GM23338 (cell line): ENCODE results near the gene CCS. TPM values are rescaled to one million over a fixed set of nuclear protein-coding genes. Genes with fewer than 3 reads are reported as not detected.

Experiments
- ATAC-seq: fragments of 200-7000 bp; cut with Tn5 transposase; 3 replicates; pipeline ENCODE4 v1.9.1; 2020
- DNase-seq: peaks from one replicate; pipeline ENCODE4 v3.0.0-alpha.2; 2015; ENCODE audit warnings: low spot score
- H2AFZ ChIP-seq: fragments of 200-600 bp; sonication (generic); 2 replicates; pipeline ENCODE4 v1.8.0; 2016; ENCODE audit warnings: antibody characterized with exemption, mild to moderate bottlenecking, moderate library complexity
- H3F3A ChIP-seq: fragments of 200-600 bp; sonication (generic); replicated peaks from 2 replicates; pipeline ENCODE4 v1.8.0; 2017; ENCODE audit warnings: antibody characterized with exemption, mixed run types, low read depth
- H3K27ac ChIP-seq: fragments of 200-600 bp; sonication (generic); 2 replicates; pipeline ENCODE4 v1.6.1; 2016; ENCODE audit warnings: low read depth
- H3K27me3 ChIP-seq: fragments of 200-600 bp; sonication (generic); 2 replicates; pipeline ENCODE4 v1.8.0; 2016; ENCODE audit warnings: mild to moderate bottlenecking, mixed run types, moderate library complexity; ENCODE audit not compliant: insufficient read depth
- H3K36me3 ChIP-seq: fragments of 200-600 bp; sonication (generic); 2 replicates; pipeline ENCODE4 v1.8.0; 2016; ENCODE audit warnings: mild to moderate bottlenecking; ENCODE audit not compliant: insufficient read depth
- H3K4me1 ChIP-seq: fragments of 200-600 bp; sonication (generic); 2 replicates; pipeline ENCODE4 v1.8.0; 2016; ENCODE audit warnings: mild to moderate bottlenecking, moderate library complexity; ENCODE audit not compliant: insufficient read depth
- H3K4me2 ChIP-seq: fragments of 200-600 bp; sonication (generic); 2 replicates; pipeline ENCODE4 v1.7.1; 2017; ENCODE audit warnings: mixed run types
- H3K4me3 ChIP-seq: fragments of 200-600 bp; sonication (generic); 2 replicates; pipeline ENCODE4 v1.6.1; 2016; ENCODE audit warnings: mixed run types
- H3K79me2 ChIP-seq: fragments of 200-600 bp; sonication (generic); replicated peaks from 2 replicates; pipeline ENCODE4 v1.8.0; 2017; ENCODE audit warnings: mild to moderate bottlenecking; ENCODE audit not compliant: insufficient read depth
- H3K9me2 ChIP-seq: fragments of 200-600 bp; sonication (generic); 2 replicates; pipeline ENCODE4 v1.8.0; 2017; ENCODE audit not compliant: insufficient read depth
- H4K20me1 ChIP-seq: fragments of 200-600 bp; sonication (generic); replicated peaks from 2 replicates; pipeline ENCODE4 v1.8.0; 2017; ENCODE audit warnings: mild to moderate bottlenecking; ENCODE audit not compliant: insufficient read depth
- H3K27ac Mint-ChIP-seq: 2 replicates; pipeline ENCODE4 v1.8.0; 2020; ENCODE audit warnings: inconsistent platforms, mild to moderate bottlenecking, moderate library complexity, mixed read lengths
- H3K27me3 Mint-ChIP-seq: 3 replicates; pipeline ENCODE4 v1.8.0; 2022; ENCODE audit warnings: low read depth, mild to moderate bottlenecking, moderate library complexity, mixed read lengths, inconsistent platforms; ENCODE audit not compliant: insufficient read depth, poor library complexity
- H3K36me3 Mint-ChIP-seq: 3 replicates; pipeline ENCODE4 v1.8.0; 2021; ENCODE audit warnings: low read depth, mild to moderate bottlenecking, inconsistent platforms, moderate library complexity, mixed read lengths
- H3K4me1 Mint-ChIP-seq: 3 replicates; pipeline ENCODE4 v1.8.0; 2020; ENCODE audit warnings: mild to moderate bottlenecking, inconsistent platforms, mixed read lengths
- H3K4me3 Mint-ChIP-seq: 3 replicates; pipeline ENCODE4 v1.8.0; 2021; ENCODE audit warnings: moderate library complexity, mild to moderate bottlenecking, inconsistent platforms, mixed read lengths
- H3K9me3 Mint-ChIP-seq: 3 replicates; pipeline ENCODE4 v1.8.0; 2020; ENCODE audit warnings: moderate library complexity, mild to moderate bottlenecking, inconsistent platforms, mixed read lengths
- CREB1 ChIP-seq: fragments of 250-450 bp; sonication (Bioruptor Pico); IDR thresholded peaks from 2 replicates; pipeline ENCODE4 v1.5.0; 2020; ENCODE audit warnings: low read depth, mild to moderate bottlenecking, moderate library complexity
- EZH2 ChIP-seq: fragments of 200-600 bp; sonication (generic); IDR thresholded peaks from one replicate; pipeline ENCODE4 v1.8.0; 2017; ENCODE audit warnings: antibody characterized with exemption, mild to moderate bottlenecking, low read depth; ENCODE audit not compliant: unreplicated experiment
- JUNB ChIP-seq: IDR thresholded peaks from one replicate; pipeline ENCODE4 v1.6.1; 2016; ENCODE audit warnings: antibody characterized with exemption; ENCODE audit not compliant: unreplicated experiment
- NANOG ChIP-seq: IDR thresholded peaks from 2 replicates; pipeline ENCODE4 v1.6.1; 2016; ENCODE audit warnings: antibody characterized with exemption, borderline replicate concordance
- POLR2AphosphoS5 ChIP-seq: IDR thresholded peaks from 2 replicates; pipeline ENCODE4 v1.6.1; 2016; ENCODE audit warnings: antibody characterized with exemption, low read depth
- STAT1 ChIP-seq: IDR thresholded peaks from one replicate; pipeline ENCODE4 v1.6.1; 2016; ENCODE audit warnings: antibody characterized with exemption; ENCODE audit not compliant: unreplicated experiment
- ZNF331 ChIP-seq: fragments of 250-450 bp; sonication (Bioruptor Pico); IDR thresholded peaks from 2 replicates; pipeline ENCODE4 v1.5.0; 2020; ENCODE audit warnings: low read depth, mild to moderate bottlenecking, moderate library complexity
- polyA plus RNA-seq: library from polyadenylated mRNA; unstranded; fragments of >200 nt; fragmentation: Nextera tagmentation; extraction: Ambion mirVana; gene quantifications from 2 replicates; pipeline ENCODE4 v1.2.1, GENCODE V29; 2016
- total RNA-seq: library from RNA; depleted of rRNA; stranded (reverse); fragments of >200 nt; shearing (Covaris generic); gene quantifications from 2 replicates; pipeline ENCODE4 v1.2.3, GENCODE V29; 2014
- TF ChIP-seq, protein P1 (sequence below), 2 experiments: fragments of 200-600 bp in 1 of 2; sonication (generic) in 1 of 2; conservative IDR thresholded peaks; 2 replicates each; pipeline versions ENCODE4 v1.5.1 to v1.6.1; 2016 to 2017; ENCODE audit warnings: antibody characterized with exemption in 2 of 2, low read depth in 2 of 2, mild to moderate bottlenecking in 2 of 2, moderate library complexity in 1 of 2
- TF ChIP-seq, protein P2 (sequence below): IDR thresholded peaks from 2 replicates; pipeline ENCODE4 v1.6.1; 2016; ENCODE audit warnings: antibody characterized with exemption

The CCS gene
- total and polyA plus RNA-seq, 2 experiments from 2014 or later = 36.1 to 60.7 TPM

- TF ChIP-seq NANOG = no peak
Observed at GRCh38 chr11:66556086-66556485, 36.9 kb upstream of the CCS start (continued).

DNA sequence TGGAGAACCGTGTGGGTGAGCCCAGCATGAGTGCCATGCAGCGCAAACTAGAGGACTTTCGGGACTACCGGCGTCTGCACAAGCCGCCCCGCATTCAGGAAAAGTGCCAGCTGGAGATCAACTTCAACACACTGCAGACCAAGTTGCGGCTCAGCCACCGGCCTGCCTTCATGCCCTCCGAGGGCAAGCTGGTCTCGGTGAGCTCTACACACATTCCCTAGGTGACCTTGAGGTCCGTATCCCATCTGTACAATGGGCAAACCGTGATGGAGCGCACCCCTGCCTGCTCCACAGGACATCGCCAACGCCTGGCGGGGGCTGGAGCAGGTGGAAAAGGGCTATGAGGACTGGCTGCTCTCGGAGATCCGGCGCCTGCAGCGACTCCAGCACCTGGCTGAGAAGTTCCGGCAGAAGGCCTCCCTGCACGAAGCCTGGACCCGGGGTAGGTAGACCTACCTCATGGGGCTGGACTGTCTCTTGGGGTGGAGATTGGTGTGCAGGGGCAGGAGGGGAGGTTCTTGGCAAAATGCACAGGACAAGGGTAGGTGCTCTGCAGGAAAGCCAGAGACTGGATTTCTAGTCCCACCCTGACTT is 35.2 kb upstream of the CCS start:
- no peak overlapping the region for H3K27ac ChIP-seq
- H3K4me3 Mint-ChIP-seq = no peak overlapping the region
- H3K4me1 Mint-ChIP-seq = no peaks in the 10 kb centered on the region; the same call in 2 of the 3 replicates
- peaks cover 13% of the 10 kb centered on the region for H3K36me3 Mint-ChIP-seq
- no peak for TF ChIP-seq CREB1 (CRISPR knock-in tag)
- TF ChIP-seq, protein P1, sequence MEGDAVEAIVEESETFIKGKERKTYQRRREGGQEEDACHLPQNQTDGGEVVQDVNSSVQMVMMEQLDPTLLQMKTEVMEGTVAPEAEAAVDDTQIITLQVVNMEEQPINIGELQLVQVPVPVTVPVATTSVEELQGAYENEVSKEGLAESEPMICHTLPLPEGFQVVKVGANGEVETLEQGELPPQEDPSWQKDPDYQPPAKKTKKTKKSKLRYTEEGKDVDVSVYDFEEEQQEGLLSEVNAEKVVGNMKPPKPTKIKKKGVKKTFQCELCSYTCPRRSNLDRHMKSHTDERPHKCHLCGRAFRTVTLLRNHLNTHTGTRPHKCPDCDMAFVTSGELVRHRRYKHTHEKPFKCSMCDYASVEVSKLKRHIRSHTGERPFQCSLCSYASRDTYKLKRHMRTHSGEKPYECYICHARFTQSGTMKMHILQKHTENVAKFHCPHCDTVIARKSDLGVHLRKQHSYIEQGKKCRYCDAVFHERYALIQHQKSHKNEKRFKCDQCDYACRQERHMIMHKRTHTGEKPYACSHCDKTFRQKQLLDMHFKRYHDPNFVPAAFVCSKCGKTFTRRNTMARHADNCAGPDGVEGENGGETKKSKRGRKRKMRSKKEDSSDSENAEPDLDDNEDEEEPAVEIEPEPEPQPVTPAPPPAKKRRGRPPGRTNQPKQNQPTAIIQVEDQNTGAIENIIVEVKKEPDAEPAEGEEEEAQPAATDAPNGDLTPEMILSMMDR (conservative IDR thresholded peaks at IDR 0.05; ENCODE audit: low read depth in 2 of 2) = no peak
- TF ChIP-seq STAT1 = no peak
- TF ChIP-seq EZH2 = no peak
- TF ChIP-seq NANOG = no peak
- TF ChIP-seq, protein P2, sequence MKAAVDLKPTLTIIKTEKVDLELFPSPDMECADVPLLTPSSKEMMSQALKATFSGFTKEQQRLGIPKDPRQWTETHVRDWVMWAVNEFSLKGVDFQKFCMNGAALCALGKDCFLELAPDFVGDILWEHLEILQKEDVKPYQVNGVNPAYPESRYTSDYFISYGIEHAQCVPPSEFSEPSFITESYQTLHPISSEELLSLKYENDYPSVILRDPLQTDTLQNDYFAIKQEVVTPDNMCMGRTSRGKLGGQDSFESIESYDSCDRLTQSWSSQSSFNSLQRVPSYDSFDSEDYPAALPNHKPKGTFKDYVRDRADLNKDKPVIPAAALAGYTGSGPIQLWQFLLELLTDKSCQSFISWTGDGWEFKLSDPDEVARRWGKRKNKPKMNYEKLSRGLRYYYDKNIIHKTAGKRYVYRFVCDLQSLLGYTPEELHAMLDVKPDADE = no peak
- no peak for TF ChIP-seq ZNF331
- no peak for TF ChIP-seq POLR2AphosphoS5
- H3K9me3 Mint-ChIP-seq = no peaks in the 10 kb centered on the region
- no peaks in the 10 kb centered on the region for H4K20me1 ChIP-seq
- H3K9me2 ChIP-seq = no peaks in the 10 kb centered on the region
- 0 out of 2 replicates have a peak, but pooled peaks cover 3% of the 10 kb centered on the region for H3F3A ChIP-seq
- no peak overlapping the region for H3K27ac Mint-ChIP-seq
- peaks cover 14% of the 10 kb centered on the region for H3K27me3 Mint-ChIP-seq
- H2AFZ ChIP-seq = no peak overlapping the region
- no peaks in the 10 kb centered on the region for H3K36me3 ChIP-seq
- DNase-seq = no peak
- 0 out of 2 replicates have a peak, but pooled peaks cover 4% of the 10 kb centered on the region for H3K4me1 ChIP-seq
- ATAC-seq = no peak
- no peaks in the 10 kb centered on the region for H3K27me3 ChIP-seq
- no peaks in the 10 kb centered on the region for H3K79me2 ChIP-seq
- H3K4me2 ChIP-seq = no peak overlapping the region
- H3K4me3 ChIP-seq = no peak overlapping the region

GRCh38 chr11:66559142-66559865 is 33.7 kb upstream of the CCS start:
- peaks cover 14% of the 10 kb centered on the region for H3K36me3 Mint-ChIP-seq
- Histone ChIP-seq H2AFZ (0 out of 2 replicates have a peak overlapping the region, but pooled peaks have one; percentile 76), H3K4me3 (peak overlapping the region; percentile 41), H3K9me2 (no peaks in the 10 kb centered on the region), H3K79me2 (no peaks in the 10 kb centered on the region), H3K4me2 (peak overlapping the region; percentile 60; the same call in 1 of the 2 replicates), H4K20me1 (no peaks in the 10 kb centered on the region), H3F3A (0 out of 2 replicates have a peak, but pooled peaks cover 3% of the 10 kb centered on the region), H3K27ac (no peak overlapping the region), H3K27me3 (no peaks in the 10 kb centered on the region), H3K4me1 (0 out of 2 replicates have a peak, but pooled peaks cover 4% of the 10 kb centered on the region), H3K36me3 (no peaks in the 10 kb centered on the region)
- H3K9me3 Mint-ChIP-seq = no peaks in the 10 kb centered on the region
- no peak overlapping the region for H3K27ac Mint-ChIP-seq
- TF ChIP-seq POLR2AphosphoS5 (0 out of 2 replicates have a peak, but pooled peaks have one; percentile 34), JUNB (no peak)
- H3K27me3 Mint-ChIP-seq = peaks cover 11% of the 10 kb centered on the region
- peak; percentile 84 for DNase-seq
- no peaks in the 10 kb centered on the region; the same call in 2 of the 3 replicates for H3K4me1 Mint-ChIP-seq
- H3K4me3 Mint-ChIP-seq = no peak overlapping the region
- ATAC-seq = peak; percentile 88
